GM12891 (cell line): Measurements from ENCODE around the gene GAMT.
A peak's percentile ranks its signal among the peaks of the same experiment; 100 is the strongest.

ENCODE experiments used
- DNase-seq: peaks from one replicate; pipeline ENCODE4 v3.0.0; 2011; ENCODE audit warnings: low spot score; ENCODE audit not compliant: insufficient read length
- FAIRE-seq: peaks from 2 replicates; lab custom pipeline; 2011; peaks lifted over from hg19 to GRCh38; lab: Jason Lieb, UNC
- PAX5 ChIP-seq: IDR thresholded peaks from 2 replicates; pipeline ENCODE4 v1.6.1; 2011; ENCODE audit warnings: low read length, moderate library complexity, mild to moderate bottlenecking; ENCODE audit not compliant: insufficient read depth, severe bottlenecking
- POLR2A ChIP-seq: IDR thresholded peaks from 2 replicates; pipeline ENCODE4 v1.6.1; 2011; ENCODE audit warnings: low read depth, low read length, control low read depth
- POLR2AphosphoS5 ChIP-seq: IDR thresholded peaks from 2 replicates; pipeline ENCODE4 v1.6.1; 2011; ENCODE audit warnings: low read depth, low read length, control low read depth
- POU2F2 ChIP-seq: IDR thresholded peaks from 2 replicates; pipeline ENCODE4 v1.6.1; 2011; ENCODE audit warnings: low read depth, mild to moderate bottlenecking, control low read depth, low read length, moderate library complexity
- SPI1 ChIP-seq: IDR thresholded peaks from 2 replicates; pipeline ENCODE4 v1.6.1; 2011; ENCODE audit warnings: low read depth, low read length, control low read depth
- TAF1 ChIP-seq: IDR thresholded peaks from 2 replicates; pipeline ENCODE4 v1.6.1; 2011; ENCODE audit warnings: low read depth, low read length, control low read depth

GAMT gene

DNA sequence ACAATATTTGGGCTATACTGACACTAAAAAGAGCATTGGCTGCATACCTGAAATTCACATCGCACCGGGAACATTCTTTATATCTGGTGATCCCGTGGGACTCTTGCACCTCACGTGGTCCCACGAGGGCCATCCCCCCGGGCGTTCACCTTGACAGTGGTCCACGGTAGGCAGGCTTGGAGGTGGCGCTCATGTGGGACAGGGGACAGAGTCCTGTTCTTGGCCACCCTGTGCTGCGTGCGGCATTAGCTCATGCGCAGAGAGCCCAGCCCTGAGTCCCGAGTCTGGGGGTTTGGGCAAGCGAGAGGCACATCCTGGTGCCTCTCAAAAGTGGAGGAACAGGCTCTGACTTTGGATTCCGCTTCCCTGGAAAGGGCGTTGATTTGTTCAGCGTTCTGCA, 7.5 kb downstream of the GAMT start:
- DNase-seq, result no peak
- no peak for FAIRE-seq
- TF ChIP-seq PAX5, result no peak
- TF ChIP-seq POLR2AphosphoS5, result no peak
- no peak for TF ChIP-seq POU2F2
- no peak for TF ChIP-seq SPI1
- TF ChIP-seq POLR2A, result no peak
- TF ChIP-seq TAF1, result no peak

- FAIRE-seq (no peak), DNase-seq (no peak)
- TF ChIP-seq POLR2AphosphoS5 (no peak), POLR2A (no peak), PAX5 (no peak), TAF1 (no peak), SPI1 (no peak), POU2F2 (no peak)
Measured at GRCh38 chr19:1392939-1393530, 8.3 kb downstream of the GAMT start.

GRCh38 chr19:1392407-1392806, 8.9 kb downstream of the GAMT start:
- TF ChIP-seq POLR2AphosphoS5, result no peak
- FAIRE-seq, result no peak
- DNase-seq, result no peak

- DNase-seq, result no peak
- FAIRE-seq, result no peak
- TF ChIP-seq PAX5, result no peak
Measured at GRCh38 chr19:1390890-1391423, 10.4 kb downstream of the GAMT start.

DNA sequence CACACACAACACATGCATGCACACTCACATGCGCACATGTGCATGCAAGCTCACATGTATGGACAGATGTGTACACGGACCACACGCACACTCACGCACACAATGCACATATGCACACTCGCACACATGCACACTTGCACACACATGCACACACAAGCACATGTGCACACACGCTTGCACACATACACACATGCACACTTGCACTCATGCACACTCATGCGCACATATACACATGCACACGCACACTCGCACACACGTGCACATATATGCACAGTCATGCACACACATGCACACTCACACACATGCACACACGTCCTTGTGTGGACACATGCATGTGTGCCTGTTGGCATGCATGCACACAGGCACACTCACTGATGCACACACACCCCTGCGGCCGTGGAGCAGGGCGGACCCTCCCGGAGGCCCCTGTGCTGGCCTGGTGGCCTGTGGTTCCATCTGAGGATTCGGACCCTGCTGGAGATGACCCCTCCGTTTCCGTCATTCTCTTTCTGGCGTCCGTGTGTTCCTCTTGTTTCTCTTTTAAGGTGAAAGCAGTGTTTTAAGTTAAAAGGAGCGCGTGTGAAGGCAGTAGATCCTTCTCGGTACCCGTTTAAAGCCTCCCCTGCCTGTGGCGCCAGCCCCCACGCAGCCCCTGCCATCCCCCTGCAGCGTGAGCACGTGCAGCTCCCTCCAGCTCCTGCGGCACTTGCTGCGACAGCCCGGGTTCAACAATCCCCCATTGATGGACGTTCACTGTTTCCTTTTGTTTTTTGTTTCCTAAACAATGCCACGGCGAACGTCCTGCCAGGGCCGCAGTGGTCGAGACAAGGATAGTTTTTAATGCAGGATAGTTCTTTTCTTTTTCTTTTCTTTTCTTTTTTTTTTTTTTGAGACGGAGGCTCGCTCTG, 12.1 kb downstream of the GAMT start:
- FAIRE-seq (peak; percentile 92), DNase-seq (no peak)
- TF ChIP-seq POLR2AphosphoS5 (peak; percentile 62; the same call in 1 of the 2 replicates), TAF1 (no peak), SPI1 (no peak), POLR2A (no peak), POU2F2 (peak; percentile 42), PAX5 (no peak)

DNA sequence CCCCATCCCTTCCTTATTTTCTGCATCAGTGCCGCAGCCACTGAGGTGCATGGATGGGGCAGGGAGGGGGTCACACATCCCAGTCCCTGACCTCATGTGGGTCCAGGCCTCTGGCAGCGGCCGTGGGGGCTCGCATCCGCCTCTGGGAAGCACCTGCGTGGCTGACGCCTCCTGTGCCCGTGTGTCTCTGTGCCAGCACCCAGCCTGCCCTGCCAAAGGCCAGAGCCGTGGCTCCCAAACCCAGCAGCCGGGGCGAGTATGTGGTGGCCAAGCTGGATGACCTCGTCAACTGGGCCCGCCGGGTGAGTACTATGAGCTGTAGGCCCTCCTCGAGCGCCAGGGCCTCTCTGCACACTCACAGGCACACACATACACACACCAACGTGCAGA, 12.7 kb downstream of the GAMT start:
- FAIRE-seq (no peak), DNase-seq (no peak)
- TF ChIP-seq POLR2AphosphoS5, result no peak
- TF ChIP-seq TAF1, result no peak
- no peak for TF ChIP-seq POLR2A

DNA sequence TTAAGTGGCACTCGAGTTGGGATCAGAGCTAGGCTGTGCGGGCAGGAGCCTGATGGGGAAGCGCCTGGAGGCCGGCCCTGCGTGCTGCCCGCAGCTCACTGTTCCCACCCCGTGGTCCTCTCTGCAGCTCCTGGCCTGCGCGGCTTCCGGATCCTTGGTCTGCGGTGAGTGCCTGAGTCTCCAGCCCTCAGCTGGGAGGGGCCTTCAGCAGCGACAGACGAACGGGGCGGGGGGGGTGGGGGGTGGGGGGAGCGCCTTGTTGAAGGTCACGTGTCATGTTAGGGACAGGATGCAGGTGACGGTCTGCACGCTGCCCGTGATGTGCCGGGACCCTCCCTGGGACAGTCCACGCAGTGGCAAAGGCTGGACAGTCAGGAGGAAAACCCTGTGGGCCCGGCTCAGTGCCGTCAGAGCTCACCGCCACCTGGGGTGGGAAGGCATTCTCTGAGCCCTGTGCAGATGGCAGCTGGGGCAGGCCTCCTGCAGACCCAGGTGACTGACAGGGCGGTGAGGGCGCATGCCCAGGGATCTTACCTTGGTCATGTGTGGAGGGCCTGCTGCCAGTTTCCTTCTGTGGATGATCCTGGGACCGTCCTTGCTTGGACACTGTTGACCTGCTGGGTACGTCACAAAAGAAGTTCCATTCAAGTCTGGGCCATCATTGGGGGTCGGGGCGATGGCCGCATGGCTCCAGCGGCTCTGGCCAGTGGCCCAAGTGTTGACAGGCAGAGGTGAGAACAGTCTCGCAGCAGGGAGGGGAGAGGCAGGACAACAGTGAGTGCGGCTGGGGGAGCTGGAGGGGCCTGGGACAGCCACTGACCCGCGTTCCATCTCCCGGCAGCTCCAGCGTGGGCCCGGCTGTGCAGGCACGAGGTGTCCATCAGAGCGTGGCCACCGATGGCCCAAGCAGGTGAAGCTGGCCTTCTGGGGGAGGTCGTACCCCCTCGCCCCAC, 13.4 kb downstream of the GAMT start:
- DNase-seq (no peak), FAIRE-seq (no peak)
- no peak for TF ChIP-seq SPI1
- no peak for TF ChIP-seq POLR2AphosphoS5
- no peak for TF ChIP-seq TAF1
- no peak for TF ChIP-seq POLR2A
- TF ChIP-seq PAX5, result no peak

DNA sequence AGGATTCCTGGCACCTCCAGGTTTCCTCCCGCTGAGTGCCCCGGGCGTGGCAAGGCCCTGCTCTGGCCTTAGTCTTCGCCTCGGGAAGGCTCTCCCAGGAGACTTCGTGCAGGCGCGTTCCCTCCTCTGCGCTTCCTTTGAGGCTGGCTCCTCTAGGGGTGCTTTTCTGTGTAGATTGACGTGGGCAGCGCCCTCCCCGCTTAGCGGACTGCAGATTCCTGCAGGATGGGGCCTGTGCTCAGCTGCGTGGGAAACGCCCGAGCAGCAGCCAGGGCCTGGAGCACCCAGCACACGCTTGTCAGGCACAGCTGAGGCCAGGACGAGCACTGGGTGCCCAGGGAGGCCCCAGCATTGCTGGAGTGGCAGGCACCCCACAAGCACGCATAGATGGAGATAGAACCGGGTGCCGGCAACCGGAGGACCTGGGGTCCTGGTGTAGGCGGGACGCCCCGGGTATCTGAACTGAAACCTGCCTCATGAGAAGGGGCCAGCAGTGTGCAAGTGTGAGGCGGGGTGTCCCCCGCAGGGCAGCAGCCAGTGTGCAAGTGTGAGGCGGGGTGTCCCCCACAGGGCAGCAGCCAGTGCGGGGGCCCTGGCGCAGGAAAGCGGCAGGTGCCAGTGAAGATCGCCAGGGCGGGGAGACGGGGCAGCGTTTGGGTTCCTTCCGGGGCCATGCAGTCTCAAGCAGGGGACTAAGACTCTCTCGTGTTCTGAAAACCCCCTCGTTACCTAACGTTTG, 14.2 kb downstream of the GAMT start:
- no peak for FAIRE-seq
- no peak for TF ChIP-seq POU2F2
- TF ChIP-seq POLR2A, result no peak
- no peak for TF ChIP-seq POLR2AphosphoS5
- TF ChIP-seq PAX5, result no peak
- TF ChIP-seq SPI1, result no peak
- no peak for TF ChIP-seq TAF1
- DNase-seq, result no peak

DNA sequence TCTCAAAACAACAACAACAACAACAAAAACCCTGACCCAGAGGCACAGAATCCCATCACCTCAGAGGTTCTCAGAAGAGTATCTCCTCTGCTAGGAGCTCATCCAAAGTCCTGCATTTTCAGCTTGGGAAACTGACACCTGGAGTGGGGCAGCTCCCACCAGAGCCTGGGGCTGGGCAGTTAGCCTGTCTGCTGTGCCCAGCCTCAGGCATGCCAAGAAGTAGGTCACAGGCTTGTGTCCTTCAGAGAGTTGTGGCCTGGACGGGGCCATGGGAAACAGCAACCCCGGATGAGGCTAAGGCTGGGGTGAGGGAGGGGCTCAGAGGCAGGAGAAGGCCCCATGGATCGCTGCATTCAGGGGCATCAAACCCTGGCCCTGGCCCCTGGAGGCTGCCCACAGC, 15.5 kb downstream of the GAMT start:
- FAIRE-seq (no peak), DNase-seq (no peak)
- no peak for TF ChIP-seq POU2F2
- no peak for TF ChIP-seq POLR2A
- TF ChIP-seq TAF1, result no peak
- no peak for TF ChIP-seq PAX5
- TF ChIP-seq SPI1, result no peak
- TF ChIP-seq POLR2AphosphoS5, result no peak
